HEK293T (cell line): Measurements from ENCODE around the gene HCN4.

Source experiments
- ARNT ChIP-seq: fragments of 450-650 bp; IDR thresholded peaks from 2 replicates; pipeline ENCODE4 v1.6.1; 2017; ENCODE audit warnings: mild to moderate bottlenecking
- BHLHE40 ChIP-seq: fragments of 450-650 bp; IDR thresholded peaks from 2 replicates; pipeline ENCODE4 v1.6.1; 2016; ENCODE audit warnings: mild to moderate bottlenecking, moderate library complexity, borderline replicate concordance
- ELF4 ChIP-seq: fragments of 450-650 bp; IDR thresholded peaks from 2 replicates; pipeline ENCODE4 v1.6.1; 2017; ENCODE audit warnings: antibody characterized with exemption
- FOXA1 ChIP-seq: fragments of 450-650 bp; IDR thresholded peaks from 2 replicates; pipeline ENCODE4 v1.6.1; 2016; ENCODE audit warnings: mild to moderate bottlenecking
- FOXK2 ChIP-seq: fragments of 450-650 bp; IDR thresholded peaks from 2 replicates; pipeline ENCODE4 v1.6.1; 2016; ENCODE audit warnings: mild to moderate bottlenecking
- FOXM1 ChIP-seq: fragments of 450-650 bp; IDR thresholded peaks from 2 replicates; pipeline ENCODE4 v1.6.1; 2017; ENCODE audit warnings: mild to moderate bottlenecking, borderline replicate concordance
- HDGF ChIP-seq: fragments of 450-650 bp; IDR thresholded peaks from 2 replicates; pipeline ENCODE4 v1.6.1; 2017; ENCODE audit warnings: antibody characterized with exemption, borderline replicate concordance
- L3MBTL2 ChIP-seq: fragments of 450-650 bp; conservative IDR thresholded peaks from 2 replicates; pipeline ENCODE4 v1.6.1; 2016; ENCODE audit warnings: mild to moderate bottlenecking
- NFRKB ChIP-seq: fragments of 450-650 bp; IDR thresholded peaks from 2 replicates; pipeline ENCODE4 v1.6.1; 2016; ENCODE audit warnings: mild to moderate bottlenecking, moderate library complexity
- SP1 ChIP-seq: fragments of 450-650 bp; IDR thresholded peaks from 2 replicates; pipeline ENCODE4 v1.6.1; 2017
- SUZ12 ChIP-seq: fragments of 450-650 bp; IDR thresholded peaks from 2 replicates; pipeline ENCODE4 v1.6.1; 2016; ENCODE audit warnings: mild to moderate bottlenecking
- TARDBP ChIP-seq: fragments of 450-650 bp; IDR thresholded peaks from 2 replicates; pipeline ENCODE4 v1.6.1; 2016

- TF ChIP-seq BHLHE40 (no peak), L3MBTL2 (no peak), SUZ12 (no peak), ARNT (no peak), SP1 (no peak), FOXM1 (no peak), FOXK2 (no peak), NFRKB (no peak), TARDBP (no peak), FOXA1 (no peak), ELF4 (no peak), HDGF (no peak)
These were observed 40.5 kb downstream of the HCN4 start for GRCh38 chr15:73328149-73328820.
